Omental fat pad (tissue), 4 donors: ENCODE results near the gene CUL2. TPM values are rescaled to one million over a fixed set of nuclear protein-coding genes. Genes with fewer than 3 reads are reported as not detected.
"Not testable (repeated sequence)": the region's sequence is repeated elsewhere in the genome, so short reads cannot be mapped to it uniquely, and the experiment has no call there.

Experiments
- ATAC-seq: fragments of 150-250 bp; one replicate; pipeline ENCODE4 v1.9.1; 2016; ENCODE audit warnings: mild to moderate bottlenecking, moderate library complexity; ENCODE audit not compliant: low FRiP score
- DNase-seq: peaks from one replicate; pipeline ENCODE4 v3.0.0-alpha.2; 2019; ENCODE audit warnings: low spot score
- total RNA-seq, 4 donors: library from RNA; depleted of rRNA; stranded (reverse); fragments of >200 nt; gene quantifications; one replicate each; pipeline ENCODE4 v1.1.0, GENCODE V29; 2016
- TF ChIP-seq, protein P1 (sequence below), 3 donors: fragments of 450-650 bp; IDR thresholded peaks; one replicate each; pipeline ENCODE4 v1.5.1; 2016 to 2017; ENCODE audit warnings: antibody characterized with exemption in 3 of 3, mild to moderate bottlenecking in 3 of 3, moderate library complexity in 2 of 3

CUL2 gene
- total RNA-seq, 4 donors from 2014 or later: 16.5 to 20.2 (median 17.7) TPM

DNA sequence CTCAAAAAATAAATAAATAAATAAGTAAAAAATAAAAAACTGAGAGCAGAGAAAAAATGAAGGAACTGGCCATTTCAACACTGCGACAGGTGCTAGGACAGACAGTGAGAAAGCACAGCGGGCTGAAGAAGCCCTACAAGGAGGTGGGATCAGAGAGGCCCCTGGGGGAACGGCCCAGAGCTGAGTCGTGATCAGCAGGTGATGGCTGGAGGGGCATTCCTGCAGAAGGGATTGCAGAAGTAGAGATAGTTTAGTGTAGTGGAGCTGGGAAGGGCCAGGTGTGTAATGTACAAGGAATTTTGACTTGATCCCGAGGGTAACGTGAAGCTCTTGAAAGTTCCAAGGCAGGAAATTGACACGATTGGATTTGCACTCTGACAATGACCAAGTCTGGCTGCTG lies 112.1 kb downstream of the CUL2 start:
- TF ChIP-seq, protein P1, sequence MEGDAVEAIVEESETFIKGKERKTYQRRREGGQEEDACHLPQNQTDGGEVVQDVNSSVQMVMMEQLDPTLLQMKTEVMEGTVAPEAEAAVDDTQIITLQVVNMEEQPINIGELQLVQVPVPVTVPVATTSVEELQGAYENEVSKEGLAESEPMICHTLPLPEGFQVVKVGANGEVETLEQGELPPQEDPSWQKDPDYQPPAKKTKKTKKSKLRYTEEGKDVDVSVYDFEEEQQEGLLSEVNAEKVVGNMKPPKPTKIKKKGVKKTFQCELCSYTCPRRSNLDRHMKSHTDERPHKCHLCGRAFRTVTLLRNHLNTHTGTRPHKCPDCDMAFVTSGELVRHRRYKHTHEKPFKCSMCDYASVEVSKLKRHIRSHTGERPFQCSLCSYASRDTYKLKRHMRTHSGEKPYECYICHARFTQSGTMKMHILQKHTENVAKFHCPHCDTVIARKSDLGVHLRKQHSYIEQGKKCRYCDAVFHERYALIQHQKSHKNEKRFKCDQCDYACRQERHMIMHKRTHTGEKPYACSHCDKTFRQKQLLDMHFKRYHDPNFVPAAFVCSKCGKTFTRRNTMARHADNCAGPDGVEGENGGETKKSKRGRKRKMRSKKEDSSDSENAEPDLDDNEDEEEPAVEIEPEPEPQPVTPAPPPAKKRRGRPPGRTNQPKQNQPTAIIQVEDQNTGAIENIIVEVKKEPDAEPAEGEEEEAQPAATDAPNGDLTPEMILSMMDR (IDR thresholded peaks at IDR 0.05): no peak
- DNase-seq (no peak), ATAC-seq (no peak)

DNA sequence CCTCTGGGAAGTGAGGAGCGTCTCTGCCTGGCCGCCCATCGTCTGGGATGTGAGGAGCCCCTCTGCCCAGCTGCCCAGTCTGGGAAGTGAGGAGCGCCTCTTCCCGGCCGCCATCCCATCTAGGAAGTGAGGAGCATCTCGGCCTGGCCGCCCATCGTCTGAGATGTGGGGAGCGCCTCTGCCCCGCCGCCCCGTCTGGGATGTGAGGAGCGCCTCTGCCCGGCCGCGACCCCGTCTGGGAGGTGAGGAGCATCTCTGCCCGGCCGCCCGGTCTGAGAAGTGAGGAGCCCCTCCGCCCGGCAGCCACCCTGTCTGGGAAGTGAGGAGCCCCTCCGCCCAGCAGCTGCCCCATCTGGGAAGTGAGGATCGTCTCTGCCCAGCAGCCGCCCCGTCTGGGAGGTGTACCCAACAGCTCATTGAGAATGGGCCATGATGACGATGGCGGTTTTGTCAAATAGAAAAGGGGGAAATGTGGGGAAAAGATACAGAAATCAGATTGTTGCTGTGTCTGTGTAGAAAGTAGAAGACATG lies 113.7 kb downstream of the CUL2 start:
- ATAC-seq, DNase-seq: not testable (repeated sequence)

DNA sequence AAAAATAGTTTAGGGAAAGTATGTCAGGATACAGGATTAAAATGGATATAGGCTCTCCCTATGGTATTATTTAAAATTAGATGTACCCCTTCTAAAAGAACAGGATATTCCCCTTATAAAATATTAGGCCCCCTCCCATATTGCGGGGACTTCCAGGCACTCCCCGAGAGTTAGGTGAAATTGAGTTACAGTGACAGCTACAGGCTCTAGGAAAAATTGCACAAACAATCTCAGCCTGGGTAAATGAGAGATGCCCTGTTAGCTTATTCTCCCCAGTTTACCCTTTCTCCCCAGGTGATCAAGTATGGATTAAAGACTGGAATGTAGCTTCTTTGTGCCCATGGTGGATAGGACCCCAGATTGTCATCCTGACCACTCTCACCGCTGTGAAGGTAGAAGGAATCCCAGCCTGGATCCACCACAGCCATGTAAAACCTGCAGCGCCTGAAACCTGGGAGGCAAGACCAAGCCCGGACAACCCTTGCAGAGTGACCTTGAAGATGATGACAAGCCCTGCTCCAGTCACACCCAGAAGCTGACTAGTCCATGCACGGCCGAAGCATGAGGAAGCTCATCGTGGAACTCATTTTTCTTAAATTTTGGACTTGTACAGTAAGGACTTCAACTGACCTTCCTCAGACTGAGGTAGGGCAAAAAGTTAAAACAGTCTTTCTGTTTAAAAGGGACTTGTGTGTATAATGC lies 115.6 kb downstream of the CUL2 start:
- DNase-seq, ATAC-seq: not testable (repeated sequence)

DNA sequence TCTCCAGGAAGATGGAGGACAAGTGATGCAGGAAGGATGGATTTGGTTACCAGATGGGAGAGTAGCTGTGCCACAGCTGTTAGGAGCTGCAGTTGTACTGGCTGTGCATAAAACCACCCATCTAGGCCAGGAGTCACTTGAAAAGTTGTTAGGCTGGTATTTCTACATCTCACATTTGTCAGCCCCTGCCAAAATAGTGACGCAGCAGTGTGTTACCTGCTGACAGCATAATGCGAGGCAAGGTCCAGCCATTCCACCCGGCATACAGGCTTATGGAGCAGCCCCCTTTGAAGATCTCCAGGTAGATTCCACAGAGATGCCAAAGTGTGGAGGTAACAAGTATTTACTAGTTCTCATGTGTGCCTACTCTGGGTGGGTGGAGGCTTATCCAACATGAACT lies 116.4 kb downstream of the CUL2 start:
- not testable (repeated sequence) for DNase-seq, ATAC-seq

DNA sequence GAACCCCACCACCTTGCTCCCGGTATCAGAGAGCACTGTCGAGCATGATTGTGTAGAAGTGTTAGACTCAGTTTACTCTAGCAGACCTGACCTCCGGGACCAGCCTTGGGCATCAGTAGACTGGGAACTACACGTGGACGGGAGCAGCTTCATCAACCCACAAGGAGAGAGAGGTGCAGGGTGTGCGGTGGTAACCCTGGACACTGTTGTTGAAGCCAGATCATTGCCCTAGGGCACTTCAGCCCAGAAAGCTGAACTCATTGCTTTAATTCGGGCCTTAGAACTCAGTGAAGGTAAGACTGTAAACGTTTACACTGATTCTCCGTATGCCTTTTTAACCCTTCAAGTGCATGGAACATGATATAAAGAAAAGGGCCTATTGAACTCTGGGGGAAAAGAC lies 117.0 kb downstream of the CUL2 start:
- ATAC-seq, DNase-seq: not testable (repeated sequence)

DNA sequence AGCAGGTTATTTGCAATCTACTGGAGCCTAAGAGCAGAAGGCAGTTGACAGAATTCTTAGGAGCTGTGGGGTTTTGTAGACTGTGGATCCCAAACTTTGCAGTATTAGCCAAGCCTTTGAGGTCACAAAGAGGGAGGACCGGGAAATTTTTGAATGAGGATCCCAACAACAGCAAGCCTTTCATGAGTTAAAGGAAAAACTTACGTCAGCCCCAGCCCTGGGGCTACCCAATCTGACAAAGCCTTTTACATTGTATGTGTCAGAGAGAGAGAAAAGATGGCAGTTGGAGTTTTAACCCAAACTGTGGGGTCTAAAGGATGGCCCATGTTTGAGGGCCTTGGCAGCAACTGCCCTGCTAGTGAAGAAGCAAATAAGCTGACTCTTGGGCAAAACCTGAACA lies 117.5 kb downstream of the CUL2 start:
- ATAC-seq, DNase-seq: not testable (repeated sequence)

DNA sequence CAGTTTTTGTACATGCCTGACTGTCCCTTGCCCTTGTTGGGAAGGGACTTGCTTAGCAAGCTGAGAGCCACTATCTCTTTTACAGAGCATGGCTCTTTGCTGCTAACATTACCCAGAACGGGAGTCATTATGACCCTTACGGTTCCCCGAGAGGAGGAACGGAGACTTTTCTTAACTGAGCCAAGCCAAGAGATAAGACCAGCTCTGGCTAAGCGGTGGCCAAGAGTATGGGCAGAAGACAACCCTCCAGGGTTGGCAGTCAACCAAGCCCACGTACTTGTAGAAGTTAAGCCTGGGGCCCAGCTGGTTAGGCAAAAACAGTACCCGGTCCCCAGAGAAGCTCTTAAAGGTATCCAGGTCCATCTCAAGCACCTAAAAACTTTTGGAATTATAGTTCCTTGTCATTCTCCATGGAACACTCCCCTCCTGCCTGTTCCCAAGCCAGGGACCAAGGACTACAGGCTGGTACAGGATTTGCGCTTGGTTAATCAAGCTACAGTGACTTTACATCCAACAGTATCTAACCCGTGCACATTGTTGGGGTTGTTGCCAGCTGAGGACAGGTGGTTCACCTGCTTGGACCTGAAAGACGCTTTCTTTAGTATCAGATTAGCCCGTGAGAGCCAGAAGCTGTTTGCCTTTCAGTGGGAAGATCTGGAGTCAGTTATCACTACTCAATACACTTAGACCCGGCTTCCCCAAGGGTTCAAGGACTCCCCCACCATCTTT lies 118.4 kb downstream of the CUL2 start:
- not testable (repeated sequence) for ATAC-seq, DNase-seq

DNA sequence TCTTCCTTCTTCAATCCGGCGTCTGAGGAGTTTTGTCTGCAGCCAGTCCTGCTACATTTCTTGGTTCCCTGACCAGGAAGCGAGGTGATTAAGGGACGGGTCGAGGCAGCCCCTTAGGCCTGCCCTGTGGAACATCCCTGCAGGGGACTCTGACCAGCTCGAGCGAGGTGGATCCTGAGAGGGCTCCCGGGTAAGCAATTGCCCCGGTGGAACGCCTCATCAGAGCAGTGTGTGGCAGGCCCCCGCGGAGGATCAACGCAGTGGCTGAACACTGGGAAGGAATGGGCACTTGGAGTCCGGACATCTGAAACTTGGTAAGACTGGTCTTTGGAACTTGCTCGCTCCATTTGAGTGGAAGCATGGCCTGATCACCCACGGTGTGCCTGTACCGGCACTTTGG lies 121.0 kb downstream of the CUL2 start:
- ATAC-seq: no peak
- no peak for DNase-seq
- TF ChIP-seq, protein P1 (IDR thresholded peaks at IDR 0.05): no peak

DNA sequence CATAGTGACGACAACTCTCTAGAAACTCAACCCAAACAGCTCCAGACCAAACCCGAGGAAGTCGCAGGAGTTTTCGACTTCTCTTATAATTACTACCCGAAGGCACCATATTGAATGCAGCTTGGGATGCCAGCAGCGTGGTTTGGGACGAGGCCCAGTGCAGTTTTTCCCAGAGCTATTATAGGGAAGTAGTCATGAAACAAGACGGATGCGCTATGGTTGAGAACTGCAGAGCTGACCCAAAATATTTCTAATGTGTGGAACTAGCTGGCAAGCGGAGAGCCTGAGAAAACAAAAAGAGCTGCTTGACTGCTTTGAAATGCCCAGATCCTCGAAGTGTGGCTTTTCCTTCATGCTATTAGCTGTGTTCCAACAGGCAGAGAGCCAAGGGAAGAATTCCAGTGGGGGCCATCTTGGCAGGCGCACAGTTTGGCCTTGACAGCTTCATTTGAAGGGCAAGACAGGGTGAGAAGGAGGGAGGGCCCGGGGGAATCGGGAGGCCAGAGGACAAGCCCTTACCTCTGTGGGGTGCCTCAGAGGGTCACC lies 122.7 kb downstream of the CUL2 start:
- ATAC-seq: no peak
- TF ChIP-seq, protein P1 (IDR thresholded peaks at IDR 0.05): no peak
- DNase-seq: no peak

DNA sequence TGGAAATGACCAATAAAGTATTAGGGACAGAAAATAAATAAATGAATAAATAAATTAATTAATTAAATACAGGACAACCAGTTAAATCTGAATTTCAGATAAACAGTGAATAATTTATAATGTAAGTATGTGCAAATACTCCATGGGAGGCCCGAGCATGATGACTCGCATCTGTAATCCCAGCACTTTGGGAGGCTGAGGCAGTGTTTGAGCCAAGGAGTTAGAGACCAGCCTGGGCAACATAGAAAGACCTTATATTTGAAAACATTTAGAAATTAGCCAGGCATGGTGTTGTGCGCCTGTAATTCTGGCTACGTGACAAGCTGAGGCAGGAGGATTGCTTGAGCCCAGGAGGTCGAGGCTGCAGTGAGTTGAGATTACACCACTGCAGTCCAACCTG lies 123.7 kb downstream of the CUL2 start:
- TF ChIP-seq, protein P1 (IDR thresholded peaks at IDR 0.05): no peak
- DNase-seq: no peak
- ATAC-seq: no peak
